Mammary epithelial cell (primary cell): ENCODE data around the gene FOXD2.

Experiments used
- CTCF ChIP-seq, 2 donors: IDR thresholded peaks in 1 of 2; conservative IDR thresholded peaks in 1 of 2; 2 replicates each; pipeline ENCODE4 v1.5.1; 2011 to 2012; ENCODE audit warnings: inconsistent platforms in 2 of 2, low read length in 2 of 2, mild to moderate bottlenecking in 2 of 2, control low read depth in 1 of 2, low read depth in 1 of 2; ENCODE audit not compliant: insufficient read depth in 1 of 2; ENCODE audit errors: extremely low read depth in 1 of 2
- EZH2 ChIP-seq: IDR thresholded peaks from 2 replicates; pipeline ENCODE4 v1.6.1; 2012; ENCODE audit warnings: low read length, inconsistent platforms, borderline replicate concordance

GRCh38 chr1:47445823-47446550, 8.1 kb downstream of the FOXD2 start:
- TF ChIP-seq CTCF (conservative IDR thresholded peaks at IDR 0.05 in 1 of 2, IDR thresholded peaks at IDR 0.05 in 1 of 2; ENCODE audit: extremely low read depth in 1 of 2, insufficient read depth in 1 of 2, low read depth in 1 of 2, low read length in 2 of 2) (no peak), EZH2 (no peak)
